ENCODE measurements around the gene DOCK1.
A peak's percentile ranks its signal among the peaks of the same experiment; 100 is the strongest.

DOCK1 gene

GRCh38 chr10:127089446-127089845, 184.2 kb downstream of the DOCK1 start:
- no peak for DNase-seq (ENCODE audit: low read depth)

DNA sequence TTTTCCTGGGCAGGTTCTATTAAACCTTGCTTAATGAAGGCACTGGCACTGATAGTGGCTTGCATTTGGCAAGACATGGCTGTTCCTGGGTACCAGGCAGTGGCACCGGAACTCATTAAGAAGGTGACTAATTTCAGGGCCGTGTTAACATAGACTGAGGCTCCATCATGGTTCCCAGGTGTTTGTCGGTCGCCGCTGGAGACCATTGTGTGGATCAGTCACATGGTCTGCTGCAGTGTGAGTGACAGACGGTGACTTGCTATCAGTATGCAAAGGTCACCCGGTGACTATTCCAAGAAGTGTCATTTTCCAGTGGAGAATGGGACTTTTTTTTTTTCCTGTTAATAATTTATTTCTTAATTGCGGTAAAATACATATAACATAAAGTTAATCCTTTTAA, 184.9 kb downstream of the DOCK1 start:
- no peak for DNase-seq (ENCODE audit: low read depth)

GRCh38 chr10:127091354-127091753, 186.1 kb downstream of the DOCK1 start:
- DNase-seq (ENCODE audit: low read depth): no peak

GRCh38 chr10:127092916-127093315, 187.7 kb downstream of the DOCK1 start:
- DNase-seq (ENCODE audit: low read depth): no peak

DNA sequence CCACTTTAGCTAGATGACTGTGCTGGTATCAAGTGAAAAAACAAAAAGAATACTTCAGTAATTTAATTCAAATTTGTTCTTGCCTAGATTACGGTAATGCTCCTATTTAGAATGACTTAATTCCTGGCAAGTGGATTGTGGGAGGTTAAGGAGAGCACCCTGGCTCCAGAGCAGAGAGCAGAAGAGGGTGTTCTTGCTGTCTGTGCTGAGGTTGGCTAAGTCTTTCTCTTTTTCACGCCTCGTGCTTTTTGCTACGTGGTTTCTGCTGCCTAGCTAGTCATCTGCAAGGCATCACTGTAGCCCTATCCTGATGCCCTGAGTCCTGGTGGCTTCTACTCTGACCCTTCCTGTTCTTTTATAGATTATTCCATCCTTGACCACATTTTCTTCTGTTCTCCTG, 189.8 kb downstream of the DOCK1 start:
- no peak for DNase-seq (ENCODE audit: low read depth)

GRCh38 chr10:127100983-127101615, 195.9 kb downstream of the DOCK1 start:
- DNase-seq (ENCODE audit: low read depth): no peak

DNA sequence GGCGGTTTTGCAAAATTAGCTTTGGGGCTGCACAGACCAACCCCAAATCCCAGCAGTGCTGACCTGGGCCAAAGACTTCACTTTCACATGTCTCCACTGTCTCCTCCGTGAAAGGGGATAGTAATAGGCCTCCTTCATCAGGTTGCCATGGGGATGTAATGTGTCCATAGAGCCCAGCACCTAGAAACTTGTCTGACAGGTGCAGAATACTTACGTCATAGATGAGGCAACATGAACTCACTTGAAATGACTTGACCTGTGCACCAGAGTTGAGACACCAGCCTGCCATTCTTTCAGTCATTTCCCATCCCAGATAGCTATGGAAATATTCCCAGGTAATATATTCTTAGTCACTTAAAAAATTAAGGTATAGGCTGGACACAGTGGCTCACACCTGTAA, 196.9 kb downstream of the DOCK1 start:
- DNase-seq (ENCODE audit: low read depth): no peak

GRCh38 chr10:127115100-127115499, 209.9 kb downstream of the DOCK1 start:
- DNase-seq (ENCODE audit: low read depth): no peak

- peak; percentile 12 for DNase-seq (ENCODE audit: low read depth)
Observed at GRCh38 chr10:127117125-127117524, 211.9 kb downstream of the DOCK1 start.

GRCh38 chr10:127118034-127118433, 212.8 kb downstream of the DOCK1 start:
- DNase-seq (ENCODE audit: low read depth): no peak

- DNase-seq (ENCODE audit: low read depth): no peak
Observed at GRCh38 chr10:127119936-127120335, 214.7 kb downstream of the DOCK1 start.

DNA sequence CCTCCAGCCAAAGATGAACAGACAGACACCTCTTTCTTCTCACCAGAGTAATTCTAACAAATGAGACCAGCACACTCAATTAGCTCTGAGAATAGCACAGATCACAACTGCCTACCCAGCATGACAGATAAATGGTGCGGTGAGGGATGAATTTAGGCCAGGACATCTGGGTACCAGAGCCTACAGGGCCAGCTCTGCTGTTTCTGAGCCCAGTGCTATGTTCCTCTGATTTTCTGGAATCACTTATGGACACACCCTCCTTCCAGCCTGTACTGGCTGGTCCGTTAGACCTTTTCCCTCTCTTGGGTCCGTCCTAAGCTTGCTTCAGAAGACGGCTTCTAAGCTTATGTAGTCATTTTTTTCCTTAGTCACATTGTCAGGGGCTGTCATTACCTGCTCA, 217.6 kb downstream of the DOCK1 start:
- no peak for DNase-seq (ENCODE audit: low read depth)

DNA sequence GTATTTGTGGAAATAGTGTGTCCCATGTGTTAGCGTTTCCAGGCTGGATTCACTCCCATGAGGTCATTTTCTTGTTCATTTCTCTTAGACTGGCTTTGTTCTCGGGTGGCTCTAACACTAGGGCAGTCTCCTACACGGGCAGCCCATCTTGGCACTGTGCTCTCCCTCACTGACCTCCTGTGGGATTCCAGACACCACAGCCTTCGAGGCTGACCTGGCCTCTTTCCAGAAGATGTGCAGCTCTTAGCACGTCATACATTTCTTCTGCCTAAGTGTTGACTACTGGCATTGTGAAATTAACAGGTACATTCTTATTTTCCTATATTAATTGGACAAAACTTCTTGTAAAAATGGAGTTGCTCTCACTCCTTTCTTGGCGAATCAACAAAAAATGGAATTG, 218.4 kb downstream of the DOCK1 start:
- no peak for DNase-seq (ENCODE audit: low read depth)

- DNase-seq (ENCODE audit: low read depth): no peak
Observed at GRCh38 chr10:127125331-127125730, 220.1 kb downstream of the DOCK1 start.

DNA sequence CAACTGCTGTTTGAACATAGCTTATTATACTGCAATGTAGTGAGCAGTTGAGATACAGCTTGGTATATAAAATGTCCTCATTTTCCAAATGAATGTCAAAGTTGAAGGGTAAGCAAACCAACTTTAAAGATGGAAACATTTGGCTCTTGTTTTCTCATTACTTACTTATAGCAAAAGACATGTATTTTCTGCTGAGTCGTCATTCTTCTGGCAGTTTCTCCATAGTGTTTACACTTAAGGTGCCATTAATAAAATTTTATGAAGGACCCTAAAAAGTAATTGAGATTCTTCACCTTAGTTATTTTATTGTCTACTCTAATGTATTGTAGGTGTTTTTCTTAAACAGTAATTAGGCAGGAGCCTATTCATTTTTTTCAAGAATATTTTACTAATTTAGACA, 222.6 kb downstream of the DOCK1 start:
- DNase-seq (ENCODE audit: low read depth): no peak

DNA sequence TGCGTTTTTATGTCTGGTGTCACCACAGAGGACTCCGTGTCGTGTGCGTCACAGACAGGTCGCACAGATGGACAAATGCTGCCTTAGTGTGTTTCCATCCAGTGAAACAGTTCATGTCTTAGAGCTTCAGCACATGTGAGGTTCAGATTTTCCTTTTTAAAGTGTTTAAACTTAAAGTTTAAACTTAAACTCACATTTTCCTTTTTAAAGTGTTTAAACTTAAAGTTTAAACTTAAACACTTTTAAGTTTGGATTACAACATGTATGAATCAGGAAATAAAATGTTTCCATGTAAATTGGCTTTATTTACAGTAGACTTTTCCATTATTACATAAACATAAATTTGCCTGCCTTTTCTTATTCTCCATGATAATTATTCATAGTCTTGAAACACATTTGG, 223.9 kb downstream of the DOCK1 start:
- no peak for DNase-seq (ENCODE audit: low read depth)

- DNase-seq (ENCODE audit: low read depth): no peak
Observed at GRCh38 chr10:127132451-127132850, 227.2 kb downstream of the DOCK1 start.

- DNase-seq (ENCODE audit: low read depth): no peak
Observed at GRCh38 chr10:127133225-127133624, 228.0 kb downstream of the DOCK1 start.

GRCh38 chr10:127133672-127134500, 228.7 kb downstream of the DOCK1 start:
- no peak for DNase-seq (ENCODE audit: low read depth)

GRCh38 chr10:127135844-127136577, 230.8 kb downstream of the DOCK1 start:
- no peak for DNase-seq (ENCODE audit: low read depth)

GRCh38 chr10:127137391-127137790, 232.2 kb downstream of the DOCK1 start:
- no peak for DNase-seq (ENCODE audit: low read depth)

DNA sequence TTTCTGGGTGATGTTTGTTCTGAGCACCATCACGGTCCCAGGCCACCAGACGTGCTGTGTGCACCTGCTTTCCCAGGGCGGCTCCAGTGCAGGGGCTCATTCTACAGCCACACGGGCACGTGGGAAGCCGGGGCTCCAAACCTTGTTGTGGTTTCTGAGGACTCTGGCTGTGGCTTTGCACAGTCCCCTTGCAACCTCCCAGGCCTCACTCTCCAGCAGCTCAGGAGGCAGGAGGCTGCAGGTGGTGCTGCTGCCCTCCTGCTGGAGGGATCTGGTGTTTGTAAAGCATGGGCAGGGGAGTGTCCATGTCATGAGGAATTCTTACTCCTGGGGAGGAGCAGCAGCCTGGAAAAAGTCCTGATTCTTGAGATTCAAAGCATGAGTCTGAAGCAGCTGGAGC, 236.9 kb downstream of the DOCK1 start:
- no peak for DNase-seq (ENCODE audit: low read depth)

DNA sequence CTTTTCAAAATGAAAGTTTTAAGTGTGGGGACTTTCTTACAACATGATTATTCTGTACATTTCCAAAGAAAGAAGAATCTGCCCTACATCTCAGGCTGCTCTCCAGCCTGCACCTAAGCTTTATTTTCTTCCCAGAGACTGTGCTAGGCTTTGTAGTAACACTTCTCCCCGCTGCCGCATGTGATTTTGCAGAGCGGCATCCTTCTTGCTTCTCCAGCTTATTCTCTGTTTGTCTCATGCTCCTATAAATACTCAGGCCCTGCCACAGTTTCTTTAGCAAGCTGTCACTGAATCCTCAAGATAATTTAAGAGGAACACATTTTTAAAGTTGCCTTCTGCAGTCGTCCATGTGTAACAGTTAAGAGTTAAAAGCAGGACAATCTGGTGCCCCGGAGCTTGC, 237.6 kb downstream of the DOCK1 start:
- no peak for DNase-seq (ENCODE audit: low read depth)
